Vagina (tissue), 2 donors: ENCODE data around the gene TCHP. TPM values are rescaled to one million over a fixed set of nuclear protein-coding genes. Genes with fewer than 3 reads are reported as not detected.

ENCODE experiments used
- DNase-seq, 2 donors: peaks; one replicate each; pipeline ENCODE4 v3.0.0-alpha.2; 2017; ENCODE audit errors: extremely low spot score in 2 of 2
- H3K27ac ChIP-seq: fragments of 200-600 bp; sonication (generic); one replicate; pipeline ENCODE4 v1.5.1; 2019
- H3K27me3 ChIP-seq: fragments of 200-600 bp; sonication (generic); one replicate; pipeline ENCODE4 v1.5.1; 2019
- H3K36me3 ChIP-seq, 2 donors: fragments of 200-600 bp; sonication (generic); one replicate each; pipeline ENCODE4 v1.5.1; 2017 to 2019
- H3K4me1 ChIP-seq: fragments of 200-600 bp; sonication (generic); one replicate; pipeline ENCODE4 v1.5.1; 2019
- H3K4me3 ChIP-seq, 2 donors: fragments of 200-600 bp; sonication (generic); 1 replicate in 1 of 2; 2 replicates in 1 of 2; pipeline ENCODE4 v1.5.1; 2016 to 2019
- H3K9me3 ChIP-seq: fragments of 200-600 bp; sonication (generic); one replicate; pipeline ENCODE4 v1.5.1; 2019
- CTCF ChIP-seq, 3 experiments: fragments of 450-650 bp in 2 of 3; fragments of 200-600 bp in 1 of 3; sonication (generic) in 1 of 3; IDR thresholded peaks; one replicate each; pipeline ENCODE4 v1.5.1; 2017 to 2019; ENCODE audit warnings: antibody characterized with exemption in 3 of 3, mild to moderate bottlenecking in 2 of 3, moderate library complexity in 2 of 3
- POLR2A ChIP-seq, 2 donors: fragments of 450-650 bp; IDR thresholded peaks; one replicate each; pipeline ENCODE4 v1.6.1; 2017; ENCODE audit warnings: antibody characterized with exemption in 2 of 2, mild to moderate bottlenecking in 2 of 2, moderate library complexity in 2 of 2
- POLR2AphosphoS5 ChIP-seq, 2 donors: sonication (generic); formaldehyde crosslinking; IDR thresholded peaks; one replicate each; pipeline ENCODE4 v1.9.0; 2017; ENCODE audit warnings: antibody characterized with exemption in 2 of 2, mild to moderate bottlenecking in 2 of 2, low read depth in 1 of 2; ENCODE audit not compliant: insufficient read depth in 1 of 2
- intact Hi-C: fragments of 100-400 bp; cut with DNase I; formaldehyde crosslinking; loops from one replicate; pipeline ENCODE4 v1.15.1; 2023
- total RNA-seq: library from RNA; depleted of rRNA; stranded (reverse); fragments of >200 nt; gene quantifications from one replicate; pipeline ENCODE4 v1.2.3, GENCODE V29; 2016

TCHP gene
- total RNA-seq, 1 donor from 2014 or later: 21.1 TPM

DNA sequence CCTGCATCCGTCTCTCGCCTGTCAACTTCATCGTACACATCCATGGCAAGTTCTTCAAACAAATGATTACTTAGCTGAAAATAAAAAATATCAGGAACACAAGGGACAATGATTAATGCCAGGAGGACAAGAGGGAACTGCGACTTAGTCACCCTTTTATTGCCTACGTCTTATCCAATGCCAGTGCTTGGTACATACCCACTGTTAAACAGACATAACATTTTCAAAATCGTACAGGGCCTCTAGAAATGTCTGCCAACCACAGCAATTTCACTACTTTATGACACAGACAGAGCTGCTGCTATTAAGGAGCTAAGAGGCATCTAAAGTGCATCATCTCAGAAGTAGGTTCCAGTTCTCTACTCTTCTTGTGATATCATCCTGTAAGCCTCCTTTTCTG is 61.5 kb downstream of the TCHP start:
- Histone ChIP-seq H3K27ac (no peak overlapping the region), H3K36me3 (peaks cover 0 to 59% of the 10 kb centered on the region in 2 donors)

DNA sequence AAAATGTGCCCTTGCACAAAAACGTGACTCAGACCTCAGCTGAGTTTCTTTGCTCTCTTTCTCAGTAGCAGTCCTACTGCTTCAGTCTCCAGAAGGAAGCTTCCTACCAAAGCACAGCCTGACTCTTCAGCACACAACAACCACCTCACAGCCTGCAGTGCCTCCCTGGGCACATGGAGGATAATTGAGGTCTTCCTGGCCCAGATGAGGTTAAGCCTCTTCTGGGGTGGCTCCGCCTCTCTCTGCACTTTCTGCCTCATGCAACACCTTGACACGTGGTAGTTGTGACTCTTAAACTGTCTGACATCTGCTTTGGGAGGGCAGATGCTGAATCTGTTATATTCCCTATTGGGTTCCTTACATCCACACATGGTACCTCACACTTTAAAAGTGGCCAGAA is 62.3 kb downstream of the TCHP start:
- Histone ChIP-seq H3K36me3 (peaks cover 0 to 59% of the 10 kb centered on the region in 2 donors), H3K27me3 (no peaks in the 10 kb centered on the region), H3K27ac (no peak overlapping the region), H3K4me1 (no peaks in the 10 kb centered on the region), H3K4me3 (no peak overlapping the region), H3K9me3 (no peaks in the 10 kb centered on the region)
- intact Hi-C loops: no loop called here
- TF ChIP-seq POLR2A (IDR thresholded peaks at IDR 0.05): no peak
- TF ChIP-seq POLR2AphosphoS5 (IDR thresholded peaks at IDR 0.05; ENCODE audit: insufficient read depth in 1 of 2, low read depth in 1 of 2): no peak
- TF ChIP-seq CTCF (IDR thresholded peaks at IDR 0.05): no peak
- no peak for DNase-seq

More for the DNA sequence above, 61.5 kb downstream of the TCHP start:
- H3K9me3 ChIP-seq: no peaks in the 10 kb centered on the region
- no peak for DNase-seq
- no peaks in the 10 kb centered on the region for H3K27me3 ChIP-seq
- H3K4me1 ChIP-seq: no peaks in the 10 kb centered on the region
- TF ChIP-seq CTCF (IDR thresholded peaks at IDR 0.05) (no peak), POLR2A (IDR thresholded peaks at IDR 0.05) (no peak), POLR2AphosphoS5 (IDR thresholded peaks at IDR 0.05; ENCODE audit: insufficient read depth in 1 of 2, low read depth in 1 of 2) (no peak)
- intact Hi-C loops: no loop called here
- no peak overlapping the region for H3K4me3 ChIP-seq

- no peaks in the 10 kb centered on the region for H3K27me3 ChIP-seq
- no peak overlapping the region for H3K4me3 ChIP-seq
- peaks cover 0 to 59% of the 10 kb centered on the region in 2 donors for H3K36me3 ChIP-seq
- no peak for DNase-seq
- intact Hi-C loops: no loop called here
- no peak for TF ChIP-seq CTCF (IDR thresholded peaks at IDR 0.05)
- no peak for TF ChIP-seq POLR2A (IDR thresholded peaks at IDR 0.05)
- no peak for TF ChIP-seq POLR2AphosphoS5 (IDR thresholded peaks at IDR 0.05; ENCODE audit: insufficient read depth in 1 of 2, low read depth in 1 of 2)
- no peaks in the 10 kb centered on the region for H3K9me3 ChIP-seq
- no peak overlapping the region for H3K27ac ChIP-seq
- no peaks in the 10 kb centered on the region for H3K4me1 ChIP-seq
These were observed 63.3 kb downstream of the TCHP start for GRCh38 chr12:109963330-109963729.

- no peak for DNase-seq
- intact Hi-C loops: no loop called here
- Histone ChIP-seq H3K36me3 (peaks cover 0 to 57% of the 10 kb centered on the region in 2 donors), H3K27me3 (no peaks in the 10 kb centered on the region), H3K4me1 (no peaks in the 10 kb centered on the region), H3K4me3 (no peak overlapping the region), H3K9me3 (no peaks in the 10 kb centered on the region), H3K27ac (no peak overlapping the region)
- TF ChIP-seq CTCF (IDR thresholded peaks at IDR 0.05): no peak
- TF ChIP-seq POLR2A (IDR thresholded peaks at IDR 0.05): no peak
- no peak for TF ChIP-seq POLR2AphosphoS5 (IDR thresholded peaks at IDR 0.05; ENCODE audit: insufficient read depth in 1 of 2, low read depth in 1 of 2)
These were observed 63.8 kb downstream of the TCHP start for GRCh38 chr12:109963743-109964429.

GRCh38 chr12:109966546-109966945 is 66.5 kb downstream of the TCHP start:
- intact Hi-C loops: no loop called here
- H3K4me3 ChIP-seq: no peak overlapping the region
- no peaks in the 10 kb centered on the region for H3K4me1 ChIP-seq
- H3K36me3 ChIP-seq: peaks cover 0 to 53% of the 10 kb centered on the region in 2 donors
- H3K9me3 ChIP-seq: no peaks in the 10 kb centered on the region
- TF ChIP-seq POLR2A (IDR thresholded peaks at IDR 0.05): no peak
- TF ChIP-seq POLR2AphosphoS5 (IDR thresholded peaks at IDR 0.05; ENCODE audit: insufficient read depth in 1 of 2, low read depth in 1 of 2): no peak
- no peak for TF ChIP-seq CTCF (IDR thresholded peaks at IDR 0.05)
- H3K27me3 ChIP-seq: no peaks in the 10 kb centered on the region
- no peak overlapping the region for H3K27ac ChIP-seq
- DNase-seq: no peak
